ENCODE data around the gene SLC35B4.
"Not testable (repeated sequence)": the region's sequence is repeated elsewhere in the genome, so short reads cannot be mapped to it uniquely, and the experiment has no call there.

The SLC35B4 gene

DNA sequence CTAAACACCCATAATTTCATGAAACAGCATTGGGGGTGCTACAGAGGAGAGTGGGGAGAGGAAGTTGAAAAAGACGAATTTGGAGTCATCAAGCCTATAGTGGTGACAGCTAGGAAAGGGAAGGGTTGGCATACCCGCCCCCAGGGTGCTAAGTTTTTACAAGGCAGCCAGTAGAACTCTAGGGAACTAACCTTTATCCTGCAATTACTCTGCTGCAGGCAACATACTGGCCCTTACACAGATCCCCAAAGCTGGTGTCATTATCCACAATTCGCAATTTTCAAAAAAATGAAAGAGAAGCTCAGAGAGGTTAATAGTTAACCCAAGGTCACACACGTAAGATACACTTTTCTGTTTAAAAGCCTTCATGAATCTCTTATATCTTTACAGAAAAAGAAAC, 14.2 kb upstream of the SLC35B4 start:
- DNase-seq, result no peak

DNA sequence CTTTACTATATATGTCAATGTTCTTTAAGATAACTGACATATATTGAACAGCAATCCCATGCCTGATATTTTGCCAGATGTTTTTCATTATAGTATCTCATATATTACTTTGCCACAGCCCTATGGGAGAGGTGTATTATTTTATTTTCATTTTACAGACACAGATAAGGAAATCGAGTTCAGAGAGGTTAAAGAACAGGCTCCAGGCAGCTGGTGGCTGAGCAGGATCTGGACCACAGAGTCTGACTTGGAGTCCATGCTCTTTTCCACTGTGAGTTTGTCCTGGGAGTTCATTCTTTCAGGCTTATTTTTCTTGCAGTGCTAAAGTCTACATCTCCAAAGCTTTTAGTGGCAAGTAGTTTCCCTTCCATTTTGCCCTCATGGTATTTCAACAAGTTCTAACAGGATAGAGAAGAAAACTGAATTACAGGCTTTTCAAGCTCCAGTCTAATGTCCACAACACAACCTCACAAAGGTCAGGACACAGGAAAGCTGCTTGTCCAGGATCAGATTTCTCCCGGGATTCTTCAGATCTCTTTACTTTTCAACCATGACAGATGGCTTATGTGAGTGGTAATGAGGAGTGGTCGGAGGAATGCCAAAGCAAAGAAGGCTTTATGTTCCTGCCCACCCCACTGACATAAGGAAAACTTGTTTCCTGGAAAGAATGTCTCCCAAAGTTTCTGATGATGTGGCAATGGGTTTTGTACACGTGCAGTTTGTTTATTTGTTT, 13.1 kb upstream of the SLC35B4 start:
- no peak for DNase-seq

DNA sequence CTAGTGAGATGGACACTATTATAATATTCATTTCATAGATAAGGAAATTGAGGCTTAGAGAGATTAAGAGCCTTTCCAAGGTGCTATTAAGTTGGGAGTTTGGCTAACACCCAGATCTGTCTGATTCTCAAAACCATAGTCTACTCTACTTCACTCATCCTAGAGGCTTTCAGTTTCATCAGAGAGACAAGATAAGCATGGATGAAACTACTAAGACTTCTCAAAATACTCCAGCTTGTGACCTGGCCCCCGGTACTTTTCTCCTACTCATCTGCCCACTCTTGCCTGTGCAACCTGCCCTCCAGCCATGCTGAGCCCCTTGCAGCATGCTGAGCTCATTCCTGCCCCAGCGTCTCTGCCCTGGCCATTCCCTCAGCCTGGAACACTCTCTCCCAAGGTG, 12.2 kb upstream of the SLC35B4 start:
- DNase-seq, result no peak

DNA sequence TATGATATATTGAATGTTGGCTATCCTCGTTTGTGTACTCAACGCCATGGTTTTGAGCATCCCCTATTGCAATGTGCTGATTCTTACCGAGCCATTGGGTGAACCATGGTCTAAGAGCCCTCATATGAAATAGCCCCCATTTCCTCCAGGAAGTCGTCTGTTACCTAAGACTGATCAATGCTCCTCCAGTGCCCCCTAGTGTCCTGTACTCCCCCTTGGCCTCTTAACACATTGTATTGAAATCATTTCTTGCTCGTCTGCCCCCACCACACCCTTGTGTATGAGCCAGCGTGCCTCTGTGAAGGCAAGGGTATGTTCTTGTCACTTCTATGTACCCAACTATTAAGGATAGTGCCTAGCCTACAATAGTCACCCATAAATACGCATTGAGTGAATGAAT, 11.2 kb upstream of the SLC35B4 start:
- peak; percentile 27 for DNase-seq

DNA sequence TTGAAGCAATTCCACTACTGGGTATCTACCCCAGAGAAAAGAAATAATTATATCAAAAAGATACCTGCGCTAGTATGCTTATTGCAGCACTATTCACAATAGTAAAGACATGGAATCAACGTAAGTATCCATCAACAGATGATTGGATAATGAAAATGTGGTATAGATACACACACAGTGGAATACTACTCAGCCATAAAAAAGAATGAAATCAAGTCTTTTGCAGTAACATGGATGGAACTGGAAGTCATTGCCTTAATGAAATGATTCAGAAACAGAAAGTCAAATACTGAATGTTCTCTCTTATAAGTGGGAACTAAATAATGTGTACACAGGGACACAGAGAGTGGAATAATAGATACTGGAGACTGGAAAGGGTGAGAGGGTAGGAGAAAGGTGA, 7.4 kb upstream of the SLC35B4 start:
- DNase-seq, result no peak

DNA sequence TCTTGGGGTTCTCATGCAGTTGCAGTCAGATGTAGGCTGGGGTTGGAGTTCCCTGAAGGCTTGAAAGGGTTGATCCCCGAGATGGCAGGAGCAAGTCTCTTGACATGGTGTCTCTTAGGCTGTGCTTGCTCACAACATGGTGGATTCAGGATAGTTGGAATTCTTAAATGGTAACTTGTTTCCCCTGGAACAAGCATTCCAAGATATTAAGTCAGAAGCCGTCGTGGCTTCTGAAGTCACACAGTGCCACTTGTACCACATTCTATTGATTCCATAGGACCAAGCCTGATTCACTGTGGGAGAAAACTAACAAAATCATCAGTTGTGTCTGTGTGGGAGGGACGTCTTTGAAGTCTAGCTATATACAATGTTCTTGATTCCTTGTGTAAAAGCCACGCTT, 3.5 kb upstream of the SLC35B4 start:
- no peak for DNase-seq

DNA sequence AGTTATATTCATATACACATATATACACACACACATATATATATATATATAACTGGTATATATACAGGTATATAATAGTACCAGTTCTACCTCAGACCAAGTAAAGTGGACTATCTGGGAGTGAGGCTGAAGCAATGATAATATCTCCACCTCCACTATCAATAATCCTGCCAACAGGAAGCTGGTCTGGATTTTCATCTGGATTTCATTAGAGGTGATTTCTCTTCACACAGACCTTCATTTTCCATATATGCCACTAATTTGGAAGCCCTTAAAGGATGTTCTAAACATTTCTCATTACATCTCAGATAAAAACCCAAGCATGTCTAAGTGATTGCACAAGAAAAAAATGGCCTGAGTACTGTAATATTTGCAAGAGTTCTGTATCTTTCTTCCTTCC, 1.7 kb upstream of the SLC35B4 start:
- no peak for DNase-seq

DNA sequence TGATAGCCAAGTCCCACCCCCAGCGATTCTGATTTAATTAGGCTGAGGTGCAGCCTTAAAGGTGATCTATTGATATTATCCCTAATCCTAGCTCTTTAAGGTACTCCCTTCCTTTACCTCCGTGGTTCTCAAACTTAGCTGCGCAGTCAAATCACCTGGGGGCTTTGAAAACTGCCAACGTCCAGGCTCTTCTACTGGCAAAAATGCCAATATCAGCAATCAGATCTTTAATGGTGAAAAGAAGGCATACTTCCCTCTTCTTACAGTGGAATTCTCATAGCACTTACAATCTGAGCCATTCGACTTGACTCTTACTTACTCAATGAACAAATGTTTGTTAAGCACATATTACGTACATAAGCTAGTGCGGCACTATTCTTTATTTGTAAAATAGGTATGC, 704 bp upstream of the SLC35B4 start:
- no peak for DNase-seq

DNA sequence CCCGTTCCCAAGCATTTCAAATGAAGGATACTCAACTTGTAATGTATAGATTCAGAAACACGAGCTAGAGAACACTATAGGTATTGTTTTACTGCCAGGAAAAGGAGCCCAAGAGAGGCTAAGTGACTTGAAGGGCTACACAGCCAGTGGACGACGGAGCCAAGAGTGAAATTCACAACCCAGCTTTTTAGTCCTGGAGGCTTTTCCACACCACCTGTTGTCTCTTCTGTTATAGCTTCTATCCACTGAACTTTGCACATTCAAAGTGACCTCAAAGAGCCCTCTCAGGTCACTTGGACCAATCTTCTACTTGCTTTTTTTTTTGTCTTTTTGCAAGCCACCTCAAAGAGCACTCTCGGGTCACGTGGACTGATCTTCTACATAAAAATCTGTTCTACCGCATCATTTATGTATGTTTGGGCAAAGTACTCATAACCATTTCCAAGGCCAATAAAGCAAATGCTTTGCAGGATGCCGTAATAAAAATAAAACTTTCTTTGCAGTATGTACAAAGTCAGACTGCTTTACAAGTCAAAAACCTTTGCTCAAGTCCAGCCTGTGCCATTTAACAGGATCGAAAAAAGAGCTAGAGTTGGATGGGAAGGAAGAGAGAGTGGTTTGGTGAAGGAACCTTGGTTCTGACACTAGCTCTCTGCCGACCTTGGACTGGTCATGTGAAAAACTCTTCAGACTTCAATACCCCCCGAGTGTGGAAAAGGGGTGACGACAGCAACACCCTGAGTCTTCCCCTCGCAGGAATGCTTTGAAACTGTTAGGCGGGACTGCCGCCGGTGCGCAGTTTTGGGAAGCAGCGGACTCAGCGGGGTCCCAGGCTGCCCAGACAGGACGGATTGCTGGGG, 821 bp downstream of the SLC35B4 start:
- DNase-seq, result peak; percentile 6

DNA sequence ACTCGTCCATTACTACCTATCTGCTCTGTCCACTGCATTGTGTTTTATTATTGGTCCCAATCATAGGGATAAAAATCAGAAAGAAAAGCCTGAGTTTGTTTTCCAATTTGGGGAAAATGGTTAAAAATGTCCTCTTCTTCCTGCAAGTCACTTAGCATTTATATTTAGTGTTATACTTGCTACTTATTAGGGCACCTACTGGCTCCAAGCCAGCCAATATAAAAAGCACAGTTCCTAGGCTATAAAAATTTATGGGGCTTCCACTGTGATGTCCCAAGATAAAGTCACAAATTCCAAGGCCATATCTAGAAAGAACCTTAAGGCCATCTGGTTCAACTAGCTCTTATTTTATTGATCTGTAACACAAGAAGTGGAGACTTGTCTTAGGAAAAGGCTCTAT, 3.2 kb downstream of the SLC35B4 start:
- DNase-seq, result no peak

DNA sequence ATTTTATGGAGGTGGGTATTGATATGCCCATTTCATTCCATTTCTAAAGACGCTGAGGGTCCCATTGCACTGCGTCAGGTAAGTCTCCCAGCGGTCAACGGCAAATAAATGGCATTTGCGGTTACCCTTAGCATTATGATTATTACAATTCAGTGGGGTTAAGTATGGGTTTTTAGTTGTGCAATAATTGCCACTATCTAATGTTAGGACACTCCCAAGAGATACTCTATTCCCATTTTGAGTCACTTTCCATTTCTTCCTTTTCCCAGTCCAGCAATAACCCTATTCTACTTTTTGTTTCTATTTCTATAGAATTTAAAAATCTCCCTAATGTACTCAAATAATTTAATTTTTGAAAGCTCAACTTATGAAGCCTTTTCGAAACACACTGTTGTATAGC, 4.0 kb downstream of the SLC35B4 start:
- DNase-seq, result no peak

DNA sequence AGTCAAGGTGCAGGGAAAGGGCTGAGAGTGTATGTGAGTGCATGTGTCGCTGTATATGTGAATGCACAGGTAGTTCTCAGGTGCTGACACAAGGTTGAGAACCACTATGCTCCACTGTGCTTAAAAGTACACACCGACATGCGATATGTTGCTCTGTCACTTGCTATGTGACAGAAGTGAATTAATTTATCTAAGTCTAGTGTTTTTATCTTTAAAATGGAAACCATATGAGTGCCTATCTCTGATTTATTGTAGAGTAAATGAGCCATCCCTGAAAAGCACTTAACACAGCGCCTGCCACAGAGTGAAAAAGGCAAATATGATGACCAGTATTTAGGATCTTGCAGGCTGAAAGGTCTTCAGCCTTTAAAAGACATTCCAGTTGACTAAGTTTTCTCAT, 4.9 kb downstream of the SLC35B4 start:
- DNase-seq, result no peak

DNA sequence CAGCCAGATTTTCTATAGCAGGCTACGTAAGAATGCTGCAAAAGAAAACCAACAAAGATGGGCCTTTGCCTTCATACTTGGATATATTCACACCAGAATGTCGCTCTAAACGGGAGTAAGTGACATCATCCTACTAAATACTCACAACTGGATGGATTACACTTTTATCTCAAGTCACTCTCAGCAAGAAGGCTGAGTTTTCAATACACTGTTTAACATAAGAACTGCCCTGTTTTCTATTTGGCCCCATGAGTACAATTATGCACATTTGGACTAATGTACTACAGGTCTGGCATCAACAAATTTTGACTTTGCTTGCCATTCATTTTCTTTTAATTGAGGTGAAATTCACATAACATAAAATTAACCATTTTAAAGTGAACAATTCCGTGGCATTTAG, 8.2 kb downstream of the SLC35B4 start:
- no peak for DNase-seq

DNA sequence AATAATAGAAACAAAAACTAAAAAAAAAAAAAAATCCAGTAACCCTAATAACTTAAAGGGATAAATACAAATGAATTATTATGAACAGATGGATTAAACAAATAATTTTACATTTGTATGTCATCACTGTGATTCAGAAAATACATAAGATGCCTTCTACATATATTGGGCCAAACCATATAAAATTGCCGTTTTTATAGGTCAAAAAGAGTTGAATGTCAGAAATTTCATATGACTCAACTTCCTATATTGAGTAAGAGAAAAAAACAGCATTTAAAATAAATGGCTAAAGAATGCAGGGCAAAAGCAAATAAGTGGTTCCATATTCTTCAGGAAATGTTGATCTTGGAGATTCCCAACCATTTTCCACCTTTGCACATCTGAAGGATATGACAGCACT, 9.4 kb downstream of the SLC35B4 start:
- DNase-seq, result no peak

DNA sequence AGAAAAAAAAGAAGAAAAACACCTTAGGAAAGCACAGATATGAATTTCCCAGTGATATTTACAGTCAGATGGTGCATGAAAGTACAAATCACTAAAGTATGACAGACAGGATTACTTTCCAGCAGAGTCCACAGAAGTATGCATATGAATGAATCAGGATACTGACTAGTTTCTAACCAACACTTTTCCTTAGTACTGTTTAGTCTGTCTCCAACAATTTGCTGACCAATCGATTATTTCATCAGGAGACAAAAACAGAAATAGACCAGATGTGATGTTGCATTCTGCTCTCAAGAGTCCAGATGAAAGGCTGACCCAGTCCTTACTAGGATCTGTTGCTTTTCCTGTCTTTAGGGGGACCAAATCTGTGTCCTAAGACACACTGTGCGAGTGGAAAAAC, 14.6 kb downstream of the SLC35B4 start:
- DNase-seq, result no peak

DNA sequence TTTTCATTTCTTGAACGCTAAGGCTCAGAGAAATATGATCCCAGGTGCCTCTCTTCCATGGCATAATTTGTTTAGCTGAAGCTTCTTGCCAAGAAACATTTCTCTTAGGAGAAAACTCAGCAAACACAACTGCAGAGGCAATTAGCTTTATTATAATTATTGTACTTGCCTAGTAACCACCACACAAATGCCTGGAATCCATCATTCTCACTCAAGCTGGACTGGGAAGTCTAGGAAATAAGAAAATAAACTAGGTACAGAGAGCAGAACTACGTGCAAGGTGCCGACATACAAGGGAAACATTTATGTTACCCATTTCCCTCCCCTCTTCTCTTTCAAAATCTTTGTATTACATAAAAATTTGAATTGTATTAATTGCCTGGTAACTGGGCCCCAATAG, 15.1 kb downstream of the SLC35B4 start:
- no peak for DNase-seq

DNA sequence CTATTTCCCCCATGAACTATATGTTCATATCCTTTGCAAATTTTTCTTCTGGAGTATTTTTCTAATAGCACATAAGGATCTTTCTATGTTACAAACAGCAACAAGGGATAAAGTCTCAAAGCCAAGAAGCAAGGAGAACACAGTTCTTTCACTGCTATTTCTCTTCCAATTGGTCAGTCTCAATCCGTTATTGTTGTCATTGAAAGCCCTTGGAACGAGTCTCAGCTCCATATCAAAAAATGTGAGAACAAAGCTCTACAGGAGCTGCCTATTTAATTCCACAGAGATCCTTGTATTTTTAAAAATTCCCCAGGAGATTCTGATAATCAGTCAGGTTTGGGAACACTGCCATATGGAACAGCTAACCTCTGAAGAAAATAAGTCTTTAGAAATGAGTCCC, 15.7 kb downstream of the SLC35B4 start:
- no peak for DNase-seq

DNA sequence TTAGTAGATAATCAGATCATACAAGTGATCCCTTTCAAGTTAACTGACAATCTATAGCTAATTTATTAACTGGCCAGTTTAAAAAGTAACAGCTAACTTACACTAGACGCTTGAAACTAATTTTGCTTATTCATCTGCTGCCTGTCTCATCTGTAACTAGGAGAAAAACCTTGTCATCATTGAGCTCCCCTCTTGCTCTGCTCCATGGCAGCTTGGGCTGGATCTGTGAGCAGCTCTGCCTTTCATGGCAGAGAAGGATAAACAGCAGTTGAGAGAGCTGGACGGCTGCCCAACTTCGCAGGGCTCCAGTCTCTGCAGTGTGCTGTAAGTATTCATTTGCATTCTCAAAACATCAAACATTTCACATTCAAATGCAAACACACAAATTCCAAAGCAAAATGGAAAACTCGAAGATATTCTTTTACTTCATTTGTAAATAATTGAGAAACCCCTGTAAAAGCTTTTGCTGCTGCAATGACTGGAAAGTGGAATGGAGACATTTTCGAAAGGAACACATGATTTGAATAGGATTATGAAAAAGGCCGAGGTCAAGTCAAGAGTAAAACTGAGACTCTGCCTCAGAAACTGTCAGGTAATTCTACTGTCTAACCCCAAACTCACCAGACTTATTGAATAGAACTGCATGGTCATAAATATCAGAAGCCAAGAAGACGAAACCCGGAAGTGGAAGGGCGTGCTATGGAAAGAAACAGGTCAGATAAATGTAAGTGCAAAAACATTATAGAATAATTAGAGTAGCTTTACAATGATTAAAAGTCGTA, 17.6 kb downstream of the SLC35B4 start:
- DNase-seq, result no peak

DNA sequence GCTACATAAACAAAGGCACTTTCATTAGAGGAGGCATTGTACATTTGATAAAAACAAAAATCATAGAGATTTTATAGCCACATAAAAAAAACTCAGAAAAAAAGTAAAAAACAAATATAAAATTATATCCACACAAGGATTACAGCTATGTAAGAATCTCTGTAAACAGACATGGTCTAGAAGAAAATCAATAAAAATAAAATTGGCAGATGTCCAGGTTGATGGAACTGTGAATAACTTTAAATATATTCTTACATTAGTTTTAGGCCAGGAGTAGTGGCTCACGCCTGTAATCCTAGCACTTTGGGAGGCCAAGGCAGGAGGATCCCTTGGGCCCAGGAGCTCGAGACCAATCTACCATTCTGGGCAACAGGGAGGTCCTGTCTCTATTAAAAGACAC, 19.2 kb downstream of the SLC35B4 start:
- no peak for DNase-seq

DNA sequence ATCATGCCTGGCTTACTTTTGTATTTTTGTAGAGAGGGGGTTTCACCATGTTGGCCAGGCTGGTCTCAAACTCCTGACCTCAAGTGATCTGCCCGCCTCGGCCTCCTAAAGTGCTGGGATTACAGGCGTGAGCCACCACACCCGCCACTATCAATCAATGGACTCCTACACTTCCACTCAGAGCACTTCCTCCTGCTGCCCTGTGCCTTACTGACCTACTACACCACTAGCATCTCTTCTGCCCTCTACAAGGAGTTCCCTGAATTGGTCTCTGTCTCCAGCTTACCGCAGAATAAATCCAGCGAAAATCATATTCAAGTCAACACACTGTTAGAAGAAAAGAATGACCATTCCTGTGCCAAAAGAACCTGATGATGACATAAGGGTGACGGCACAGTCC, 20.7 kb downstream of the SLC35B4 start:
- not testable (repeated sequence) for DNase-seq

DNA sequence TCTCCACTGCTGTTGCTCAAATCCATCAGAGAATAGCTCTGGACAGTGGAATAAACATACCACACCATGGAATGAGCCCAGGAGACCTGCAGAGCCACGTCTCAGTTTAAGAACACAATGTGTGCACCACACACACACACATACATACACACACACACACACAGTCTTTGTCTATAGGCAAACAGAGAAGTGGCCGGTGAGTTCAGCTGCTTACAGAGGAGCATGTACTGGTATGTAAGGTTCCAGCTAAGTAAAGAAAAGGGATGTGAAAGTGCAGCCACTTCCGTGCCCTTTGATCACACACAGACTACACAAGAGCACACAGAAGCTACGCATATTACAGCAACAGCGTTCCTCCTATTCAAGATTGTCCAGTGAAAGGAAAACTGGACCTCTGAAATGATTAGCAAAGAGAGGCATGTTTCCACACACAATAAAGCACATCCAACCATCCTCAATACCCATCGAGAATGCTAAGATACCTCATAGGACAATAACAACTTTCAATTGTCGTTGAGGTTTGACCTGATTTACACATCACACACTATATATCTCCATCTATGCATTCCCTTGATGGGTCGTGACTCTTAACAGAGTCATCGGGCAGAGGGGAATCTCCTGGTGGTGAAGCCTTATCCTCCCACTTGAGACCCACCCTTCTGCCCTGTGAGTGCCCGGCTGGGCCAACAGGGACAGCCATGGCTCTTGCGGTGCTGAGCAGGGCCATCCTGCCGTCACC, 23.6 kb downstream of the SLC35B4 start:
- DNase-seq, result no peak

DNA sequence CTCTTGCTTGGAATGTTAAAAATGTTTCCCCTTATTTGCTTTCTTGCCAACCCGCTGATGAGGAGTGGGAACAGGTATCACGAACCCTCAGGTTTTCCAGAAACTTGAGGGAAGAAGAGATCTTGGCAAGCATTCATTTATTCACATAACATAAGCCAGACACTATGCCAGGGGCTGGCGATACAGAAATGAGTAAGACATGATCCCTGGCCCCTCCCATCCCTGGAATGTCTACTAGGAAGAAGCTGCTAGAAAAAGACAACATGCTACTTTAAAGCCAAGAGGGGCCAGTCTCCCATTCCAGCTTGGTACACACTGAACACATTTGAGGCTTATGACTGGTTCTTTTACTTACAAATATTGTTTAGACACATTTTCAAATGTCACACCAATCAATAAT, 26.4 kb downstream of the SLC35B4 start:
- no peak for DNase-seq

DNA sequence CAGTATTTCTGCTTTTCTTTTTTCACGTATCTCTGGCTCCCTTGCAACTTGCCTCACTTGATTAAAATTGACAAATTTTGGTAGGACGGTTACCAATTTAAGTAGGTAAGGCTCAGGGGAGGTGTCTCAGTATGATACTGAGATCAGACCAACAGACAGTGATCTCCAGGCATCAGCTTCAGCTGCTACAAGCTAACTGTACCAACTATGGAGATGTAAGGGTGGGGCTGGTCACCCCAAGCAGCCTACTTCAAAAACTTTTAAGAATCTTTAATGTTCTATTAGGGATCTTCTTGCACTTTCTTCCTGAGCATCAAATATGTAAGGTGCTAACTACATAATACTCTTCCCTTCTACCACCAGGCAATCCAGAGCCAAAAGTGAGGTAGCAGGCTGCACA, 26.9 kb downstream of the SLC35B4 start:
- no peak for DNase-seq
